ACC112 (cell line): ENCODE data around the gene SGK1.
"Not testable (repeated sequence)": the region's sequence is repeated elsewhere in the genome, so short reads cannot be mapped to it uniquely, and the experiment has no call there.

Experiments
- H2AFZ ChIP-seq: fragments of 200-600 bp; sonication (generic); one replicate; pipeline ENCODE4 v1.6.0; 2017; ENCODE audit warnings: antibody characterized with exemption, low read length; ENCODE audit not compliant: unreplicated experiment
- H3K27ac ChIP-seq: fragments of 200-600 bp; sonication (generic); 2 replicates; pipeline ENCODE4 v1.5.1; 2014; ENCODE audit warnings: low read depth, mild to moderate bottlenecking, antibody characterized with exemption, low read length, moderate library complexity
- H3K27me3 ChIP-seq: fragments of 200-600 bp; sonication (generic); 2 replicates; pipeline ENCODE4 v1.6.1; 2014; ENCODE audit warnings: mild to moderate bottlenecking, antibody characterized with exemption, low read length, moderate library complexity, mixed read lengths; ENCODE audit not compliant: insufficient read depth
- H3K36me3 ChIP-seq: fragments of 200-600 bp; sonication (generic); 2 replicates; pipeline ENCODE4 v1.6.1; 2016; ENCODE audit warnings: mild to moderate bottlenecking, antibody characterized with exemption, low read length, moderate library complexity, mixed read lengths; ENCODE audit not compliant: insufficient read depth
- H3K4me1 ChIP-seq: fragments of 200-600 bp; sonication (generic); one replicate; pipeline ENCODE4 v1.6.1; 2016; ENCODE audit warnings: low read length, mixed read lengths; ENCODE audit not compliant: insufficient read depth, unreplicated experiment, control insufficient read depth
- H3K4me3 ChIP-seq: fragments of 200-600 bp; sonication (generic); 2 replicates; pipeline ENCODE4 v1.5.1; 2014; ENCODE audit warnings: mild to moderate bottlenecking, low read depth, low read length
- H3K79me2 ChIP-seq: fragments of 200-600 bp; sonication (generic); one replicate; pipeline ENCODE4 v1.6.0; 2016; ENCODE audit warnings: low read length; ENCODE audit not compliant: control insufficient read depth, unreplicated experiment, insufficient read depth

SGK1 gene

DNA sequence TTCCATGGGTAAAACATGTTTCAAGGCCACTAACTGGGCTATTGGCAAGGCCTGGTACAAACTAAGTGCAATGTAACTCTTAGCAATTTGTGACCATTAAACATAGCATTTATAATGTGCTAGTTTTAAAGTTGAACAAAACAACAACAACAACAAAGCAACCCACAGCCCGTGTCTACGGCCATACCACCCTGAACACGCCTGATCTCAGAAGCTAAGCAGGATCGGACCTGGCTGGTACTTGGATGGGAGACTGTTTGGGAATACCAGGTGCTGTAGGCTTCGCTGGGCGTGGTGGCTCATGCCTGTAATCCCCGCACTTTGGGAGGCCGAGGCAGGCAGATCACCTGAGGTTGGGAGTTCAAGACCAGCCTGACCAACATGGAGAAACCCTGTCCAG lies 61.0 kb downstream of the SGK1 start:
- no peaks in the 10 kb centered on the region for H3K4me1 ChIP-seq
- no peak overlapping the region for H3K27ac ChIP-seq
- no peak overlapping the region for H2AFZ ChIP-seq
- no peak overlapping the region for H3K4me3 ChIP-seq
- H3K79me2 ChIP-seq: no peaks in the 10 kb centered on the region
- H3K27me3 ChIP-seq: no peaks in the 10 kb centered on the region
- no peaks in the 10 kb centered on the region for H3K36me3 ChIP-seq

DNA sequence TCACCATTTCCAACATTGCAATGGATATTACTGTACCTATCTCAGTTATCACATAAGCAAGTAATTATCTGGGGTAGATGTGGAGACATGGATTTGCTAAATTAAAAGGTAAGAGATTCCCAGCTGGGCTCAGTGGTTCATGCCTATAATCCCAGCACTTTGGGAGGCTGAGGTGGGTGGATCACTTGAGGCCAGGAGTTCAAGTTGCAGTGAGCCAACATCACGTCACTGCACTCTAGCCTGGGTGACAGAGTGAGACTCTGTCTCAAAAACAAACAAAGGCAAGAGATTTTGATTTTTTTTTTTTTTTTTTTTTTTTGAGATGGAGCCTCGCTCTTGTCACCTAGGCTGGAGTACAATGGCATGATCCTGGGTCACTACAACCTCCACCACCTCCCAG lies 62.6 kb downstream of the SGK1 start:
- not testable (repeated sequence) for H3K4me1 ChIP-seq, H3K27ac ChIP-seq, H3K27me3 ChIP-seq, H3K4me3 ChIP-seq, H3K36me3 ChIP-seq, H2AFZ ChIP-seq, H3K79me2 ChIP-seq

DNA sequence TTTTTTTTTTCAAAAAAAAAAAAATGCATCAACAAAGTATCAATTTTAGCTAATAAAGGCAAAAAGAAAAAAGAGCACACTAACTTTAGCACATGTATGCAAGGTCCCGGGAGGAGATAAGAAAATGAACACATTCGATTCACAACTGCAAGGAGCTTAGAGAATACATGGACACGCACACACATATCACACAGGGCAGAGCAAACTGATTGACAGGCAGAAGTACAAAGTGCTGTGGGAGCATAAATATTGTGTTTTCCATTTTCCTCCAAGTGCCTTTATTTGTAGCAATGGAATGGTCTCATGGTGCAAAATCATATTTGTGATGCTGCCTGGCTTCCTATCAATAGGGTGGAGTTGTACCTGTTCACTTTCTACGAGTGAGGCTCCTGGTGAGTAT lies 63.8 kb downstream of the SGK1 start:
- H3K27me3 ChIP-seq: no peaks in the 10 kb centered on the region
- H3K27ac ChIP-seq: no peak overlapping the region
- H3K79me2 ChIP-seq: no peaks in the 10 kb centered on the region
- H3K4me3 ChIP-seq: no peak overlapping the region
- H3K4me1 ChIP-seq: peaks cover 12% of the 10 kb centered on the region
- H2AFZ ChIP-seq: no peak overlapping the region
- H3K36me3 ChIP-seq: no peaks in the 10 kb centered on the region

DNA sequence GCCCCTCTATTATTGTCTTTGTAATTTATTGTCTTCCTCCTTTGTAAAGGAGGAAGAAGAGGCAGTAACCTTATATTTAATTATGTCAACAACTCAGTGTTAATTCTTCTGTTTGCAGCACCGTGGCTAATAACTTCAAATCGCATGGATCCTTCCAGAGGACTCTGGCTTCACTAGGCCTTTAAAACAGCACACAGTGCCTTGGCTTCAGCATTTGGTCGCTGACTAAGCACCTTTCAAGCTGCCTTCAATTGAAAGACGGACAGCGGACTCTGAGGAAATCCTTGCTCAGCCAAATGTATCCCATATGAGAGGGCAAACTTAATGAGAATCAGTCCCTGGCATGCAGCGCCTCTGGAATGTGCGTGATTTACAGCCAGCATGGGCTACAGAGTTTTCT lies 64.2 kb downstream of the SGK1 start:
- Histone ChIP-seq H3K4me3 (no peak overlapping the region), H3K27me3 (no peaks in the 10 kb centered on the region), H3K4me1 (peaks cover 12% of the 10 kb centered on the region), H3K36me3 (no peaks in the 10 kb centered on the region), H3K27ac (no peak overlapping the region), H3K79me2 (no peaks in the 10 kb centered on the region), H2AFZ (no peak overlapping the region)

DNA sequence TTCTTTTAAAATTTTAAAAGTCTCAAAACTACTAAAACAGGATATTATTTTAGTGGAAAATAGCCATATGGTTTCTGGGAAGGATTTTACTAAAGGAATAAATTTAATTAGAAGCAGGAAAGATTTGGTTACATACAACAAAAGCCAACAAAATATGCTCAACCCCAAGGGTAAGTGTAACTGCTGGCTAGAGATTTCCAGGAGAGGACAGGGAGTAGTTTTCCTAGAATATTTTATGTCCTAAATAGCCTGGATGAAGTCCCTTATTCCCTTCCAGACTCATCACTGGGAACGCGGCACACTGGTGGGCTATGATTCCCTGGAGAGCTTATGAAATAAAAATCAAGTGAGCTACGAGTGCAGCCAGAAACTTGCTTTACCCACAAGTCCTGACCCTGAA lies 66.6 kb downstream of the SGK1 start:
- H3K4me3 ChIP-seq: no peak overlapping the region

DNA sequence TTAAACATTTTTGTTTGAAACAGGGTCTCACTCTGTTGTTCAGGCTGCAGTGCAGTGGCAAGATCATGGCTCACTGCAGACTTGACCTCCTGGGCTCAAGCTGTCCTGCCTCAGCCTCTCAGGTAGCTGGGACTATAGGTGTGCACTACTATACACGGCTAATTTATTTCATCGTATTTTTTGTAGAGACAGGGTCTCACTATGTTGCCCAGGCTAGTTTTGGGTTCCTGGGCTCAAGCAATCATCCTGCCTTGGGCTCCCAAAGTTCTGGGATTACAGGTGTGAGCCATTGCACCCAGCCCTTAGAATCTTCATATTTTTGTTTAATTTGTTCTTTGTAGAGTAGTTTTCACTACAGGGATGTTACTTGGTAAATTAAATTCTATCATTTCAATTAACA lies 67.1 kb downstream of the SGK1 start:
- Histone ChIP-seq H3K4me1 (peaks cover 18% of the 10 kb centered on the region), H3K4me3 (no peak overlapping the region), H3K27ac (no peak overlapping the region), H3K36me3 (no peaks in the 10 kb centered on the region), H2AFZ (no peak overlapping the region), H3K79me2 (no peaks in the 10 kb centered on the region), H3K27me3 (no peaks in the 10 kb centered on the region)

More for the DNA sequence above, 66.6 kb downstream of the SGK1 start:
- Histone ChIP-seq H3K27ac (no peak overlapping the region), H3K4me1 (peaks cover 18% of the 10 kb centered on the region), H3K36me3 (no peaks in the 10 kb centered on the region), H2AFZ (no peak overlapping the region), H3K79me2 (no peaks in the 10 kb centered on the region), H3K27me3 (no peaks in the 10 kb centered on the region)

DNA sequence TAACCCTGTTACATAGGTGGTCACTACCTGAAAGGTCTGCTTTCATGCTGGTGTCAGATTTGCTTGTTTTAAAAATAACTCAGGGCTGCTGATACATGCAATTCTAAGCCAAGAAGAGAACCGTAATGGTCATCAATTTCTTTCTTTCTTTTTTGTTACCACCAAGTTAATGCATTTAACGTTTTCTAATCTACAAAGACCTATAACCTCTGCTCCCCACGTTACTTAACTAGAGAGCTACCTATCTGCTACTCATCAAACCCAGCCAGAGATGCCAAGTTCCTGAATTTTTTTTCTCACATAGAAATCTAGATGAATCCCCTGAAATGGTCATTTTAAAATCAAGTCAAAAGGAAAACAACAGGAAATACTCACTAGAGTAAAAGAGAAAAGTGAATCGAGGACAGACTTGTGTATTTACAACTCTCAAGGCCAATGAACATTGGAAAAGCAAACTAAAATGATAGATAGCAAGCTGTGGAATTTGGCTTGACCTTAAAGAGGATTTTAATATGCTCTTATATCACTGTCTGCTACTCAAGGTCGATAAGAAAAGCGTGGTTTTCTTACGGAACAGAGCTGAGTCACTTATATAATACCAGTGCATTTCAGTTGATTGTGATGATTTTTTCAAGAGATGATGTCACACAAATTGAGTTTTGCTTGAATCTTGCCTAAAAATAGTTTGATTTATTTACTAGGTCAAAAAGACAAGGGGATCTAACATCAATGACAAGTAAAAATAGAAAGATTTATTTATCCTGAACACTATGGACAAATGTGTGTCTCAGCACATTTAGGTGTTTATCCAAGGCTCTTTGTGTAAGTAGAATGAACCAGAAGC lies 67.9 kb downstream of the SGK1 start:
- peaks cover 18% of the 10 kb centered on the region for H3K4me1 ChIP-seq
- peak overlapping the region; percentile 75 for H2AFZ ChIP-seq
- H3K27me3 ChIP-seq: no peaks in the 10 kb centered on the region
- peak overlapping the region; percentile 42 for H3K4me3 ChIP-seq
- H3K27ac ChIP-seq: no peak overlapping the region
- no peaks in the 10 kb centered on the region for H3K79me2 ChIP-seq
- H3K36me3 ChIP-seq: no peaks in the 10 kb centered on the region

DNA sequence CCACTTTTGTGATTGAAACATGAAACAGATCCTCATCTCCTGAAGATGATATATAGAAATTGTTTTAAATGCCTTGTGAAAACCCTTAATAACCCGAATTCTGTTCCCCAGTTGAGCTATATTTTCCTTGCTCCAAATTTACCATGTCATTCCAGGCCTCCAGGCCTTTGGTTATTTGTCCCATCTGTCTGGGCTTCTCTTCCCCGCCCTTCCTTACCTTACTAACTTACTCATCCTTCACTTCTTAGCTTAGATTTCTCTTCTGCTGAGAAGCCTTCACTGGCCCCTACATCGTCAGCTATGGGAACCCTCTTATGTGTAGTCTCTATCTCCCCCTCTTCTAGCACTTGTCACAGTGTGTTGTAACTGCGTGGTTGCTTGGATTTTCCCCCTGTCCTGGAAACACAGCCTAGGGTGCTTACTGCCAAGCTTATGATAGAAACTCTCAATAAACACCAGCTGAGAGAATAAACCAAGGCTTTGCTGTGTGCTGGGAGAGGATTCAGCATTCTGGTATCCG lies 68.6 kb downstream of the SGK1 start:
- H3K27ac ChIP-seq: no peak overlapping the region
- H3K79me2 ChIP-seq: no peaks in the 10 kb centered on the region
- H3K4me3 ChIP-seq: 0 out of 2 replicates have a peak overlapping the region, but pooled peaks have one; percentile 42
- no peaks in the 10 kb centered on the region for H3K36me3 ChIP-seq
- H3K4me1 ChIP-seq: peaks cover 18% of the 10 kb centered on the region
- H3K27me3 ChIP-seq: no peaks in the 10 kb centered on the region
- no peak overlapping the region for H2AFZ ChIP-seq

DNA sequence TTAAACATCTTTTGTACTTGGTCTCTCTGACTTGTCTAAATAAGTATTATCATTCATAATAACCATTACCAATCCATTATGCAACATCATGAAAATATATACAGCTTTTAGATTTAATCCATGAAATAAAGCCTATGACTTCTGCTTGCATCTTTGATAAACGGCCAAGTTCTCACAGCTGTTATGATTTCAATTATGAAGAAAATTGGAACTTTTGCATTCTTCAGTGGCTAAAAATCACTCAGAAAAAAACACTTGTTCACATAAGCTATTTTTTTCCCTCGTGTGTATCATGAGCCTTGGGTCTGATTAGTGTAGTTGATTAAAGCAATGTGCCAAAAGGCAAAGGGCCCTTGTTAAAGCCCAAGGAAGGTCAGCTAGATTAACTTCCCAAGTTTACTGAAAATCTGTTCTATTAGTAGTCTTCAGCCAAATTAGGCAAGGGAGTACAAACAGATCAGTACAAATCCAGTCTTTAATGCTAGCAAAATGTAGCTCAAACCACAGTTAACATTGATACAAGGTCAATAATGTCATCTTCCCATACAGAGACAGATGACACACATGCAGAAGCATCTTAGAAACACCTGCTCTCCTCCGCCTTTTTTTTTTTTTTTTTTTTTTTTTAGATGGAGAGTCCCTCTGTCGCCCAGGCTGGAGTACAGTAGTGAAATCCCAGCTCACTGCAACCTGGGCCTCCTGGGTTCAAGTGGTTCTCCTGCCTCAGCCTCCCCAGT lies 69.9 kb downstream of the SGK1 start:
- Histone ChIP-seq H3K27ac (no peak overlapping the region), H3K36me3 (no peaks in the 10 kb centered on the region), H3K27me3 (no peaks in the 10 kb centered on the region), H3K4me1 (peaks cover 18% of the 10 kb centered on the region), H2AFZ (no peak overlapping the region), H3K79me2 (no peaks in the 10 kb centered on the region), H3K4me3 (no peak overlapping the region)

DNA sequence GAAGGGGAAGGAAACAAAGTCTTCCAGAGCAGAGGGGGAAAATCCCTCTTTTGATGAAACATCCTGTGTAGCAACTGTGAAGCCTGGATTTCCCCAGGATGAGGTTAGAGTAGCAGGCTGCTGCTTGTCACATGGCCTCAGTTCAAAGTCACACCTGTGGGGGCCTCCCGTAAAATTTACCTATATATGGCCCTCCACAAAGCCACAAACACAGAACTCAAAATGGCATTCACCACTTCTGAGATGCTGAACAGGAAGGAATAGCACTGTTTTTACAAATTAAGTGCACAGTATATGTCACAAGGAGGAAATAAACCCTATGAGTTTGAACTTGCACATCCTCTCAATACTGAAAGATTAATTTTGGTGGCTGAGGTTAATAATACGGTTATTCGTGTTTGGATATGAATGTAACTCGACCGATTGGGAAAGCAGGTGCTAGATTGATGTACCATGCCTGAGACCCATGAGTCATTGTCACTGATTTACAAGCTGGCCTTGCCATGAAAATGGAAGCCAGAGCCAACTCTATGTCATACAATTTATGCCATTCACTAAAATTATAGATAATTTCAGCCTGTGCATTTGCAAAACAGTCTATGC lies 70.6 kb downstream of the SGK1 start:
- H3K27ac ChIP-seq: no peak overlapping the region
- H3K4me1 ChIP-seq: peaks cover 18% of the 10 kb centered on the region
- H3K27me3 ChIP-seq: no peaks in the 10 kb centered on the region
- no peak overlapping the region for H3K4me3 ChIP-seq
- H3K79me2 ChIP-seq: no peaks in the 10 kb centered on the region
- no peak overlapping the region for H2AFZ ChIP-seq
- H3K36me3 ChIP-seq: no peaks in the 10 kb centered on the region
